Mesenteric fat pad (tissue), 1 donor: ENCODE results near the gene SYDE1. TPM values are rescaled to one million over a fixed set of nuclear protein-coding genes. Genes with fewer than 3 reads are reported as not detected.

Source experiments
- DNase-seq: peaks from one replicate; pipeline ENCODE4 v3.0.0-alpha.2; 2020; ENCODE audit warnings: low spot score
- total RNA-seq: library from RNA; stranded (reverse); fragmentation: NEBNext Ultra II Directional; extraction: Animal tissue kit (Norgen Biotek cat#: 25700); gene quantifications from one replicate; pipeline ENCODE4 v1.2.1, GENCODE V29; 2021
- donor health status: DM: yes; HTN: yes; CAD: no.

Gene SYDE1
- total RNA-seq, 1 donor from 2014 or later: 38.6 TPM

DNA sequence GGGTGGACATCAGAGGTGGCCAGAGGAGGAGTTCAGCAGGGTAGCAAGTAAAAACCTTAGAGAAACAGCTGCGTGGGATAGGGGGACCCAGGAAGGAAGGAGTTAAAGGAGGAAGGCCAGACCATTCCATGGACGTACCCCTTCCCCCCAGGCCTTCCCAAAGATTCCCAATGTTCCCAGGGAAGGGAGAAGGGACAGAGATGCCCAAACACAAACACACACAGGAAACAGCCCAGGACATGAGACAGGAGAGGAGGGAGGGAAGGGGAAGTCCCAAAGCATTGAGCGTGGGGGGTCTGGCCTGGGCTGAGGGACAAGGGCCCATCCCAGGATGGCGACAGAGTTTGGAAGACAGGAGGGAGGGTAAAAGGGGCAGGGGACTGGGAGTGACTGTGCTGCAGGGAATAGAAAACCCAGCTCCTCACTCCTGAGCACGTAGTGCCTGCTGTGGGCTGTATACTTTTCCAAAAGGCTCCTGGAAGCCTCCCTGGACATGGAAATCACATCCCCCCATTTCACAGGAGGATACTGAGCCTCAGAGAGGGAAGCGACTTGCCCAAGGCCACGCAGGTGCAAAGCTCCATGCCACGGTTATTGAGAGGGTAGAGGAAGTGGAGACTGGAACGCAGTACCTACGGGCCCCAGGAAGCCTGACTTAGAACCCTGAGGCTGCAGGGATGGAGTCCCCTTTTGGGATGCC, 1.1 kb downstream of the SYDE1 start:
- no peak for DNase-seq

- DNase-seq: no peak
These were observed 1.9 kb downstream of the SYDE1 start for GRCh38 chr19:15108845-15109767.

GRCh38 chr19:15109768-15110417, 2.7 kb downstream of the SYDE1 start:
- no peak for DNase-seq

GRCh38 chr19:15110418-15110815, 3.2 kb downstream of the SYDE1 start:
- no peak for DNase-seq

GRCh38 chr19:15111758-15112157, 4.6 kb downstream of the SYDE1 start:
- DNase-seq: no peak

DNA sequence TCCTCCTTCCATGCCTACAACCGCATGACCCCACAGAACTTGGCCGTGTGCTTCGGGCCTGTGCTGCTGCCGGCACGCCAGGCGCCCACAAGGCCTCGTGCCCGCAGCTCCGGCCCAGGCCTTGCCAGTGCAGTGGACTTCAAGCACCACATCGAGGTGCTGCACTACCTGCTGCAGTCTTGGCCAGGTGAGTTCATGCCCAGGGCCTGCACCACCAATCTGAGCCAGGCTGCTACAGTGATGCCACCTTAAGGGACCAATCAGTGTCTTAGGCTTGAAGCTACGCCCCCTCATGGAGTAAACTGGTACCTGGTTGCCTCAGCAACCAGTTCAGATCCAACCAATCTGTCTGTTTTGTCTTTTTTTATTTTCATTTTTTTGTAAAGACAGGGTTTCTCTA, 5.2 kb downstream of the SYDE1 start:
- DNase-seq: no peak

GRCh38 chr19:15113245-15114152, 6.3 kb downstream of the SYDE1 start:
- DNase-seq: no peak

DNA sequence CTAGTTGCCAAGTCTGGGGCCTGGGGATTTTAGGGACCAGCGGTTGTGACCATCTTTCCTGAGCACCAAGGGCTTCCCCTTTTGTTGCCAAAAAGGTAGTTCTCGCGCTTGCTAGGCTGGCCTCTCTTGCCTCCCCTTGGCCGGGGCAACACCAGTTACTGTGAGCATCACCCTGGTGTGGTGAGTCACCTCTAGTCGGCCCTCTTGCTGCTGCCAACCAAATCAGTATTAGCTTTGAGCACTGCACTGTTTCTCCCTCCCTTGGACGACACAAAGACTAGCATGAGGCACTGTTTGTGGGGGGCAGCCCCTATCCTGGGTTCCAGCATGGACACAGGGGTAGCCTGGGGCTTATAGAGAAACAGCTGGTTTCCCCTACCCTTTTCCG, 6.9 kb downstream of the SYDE1 start:
- DNase-seq: no peak

DNA sequence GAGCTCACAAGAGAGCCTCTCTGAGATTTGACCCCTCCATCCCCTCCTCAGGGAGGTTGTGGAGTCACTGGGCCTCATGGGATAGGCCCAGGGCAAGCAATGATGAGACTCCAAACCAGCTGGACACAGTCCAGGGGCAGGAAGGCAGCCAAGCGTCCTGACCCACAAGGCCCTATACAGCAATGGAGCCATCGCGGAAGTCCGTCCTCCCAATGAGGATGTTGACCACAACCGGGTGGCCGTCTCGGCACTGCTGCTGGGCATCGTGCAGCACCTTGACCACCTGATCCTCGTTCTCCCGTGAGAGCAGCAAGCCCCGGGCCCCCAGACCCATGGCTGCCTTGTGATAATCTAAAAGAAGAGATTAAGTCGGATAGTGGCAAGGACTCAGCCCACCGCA, 7.9 kb downstream of the SYDE1 start:
- DNase-seq: no peak

GRCh38 chr19:15115762-15116615, 8.8 kb downstream of the SYDE1 start:
- DNase-seq: no peak

GRCh38 chr19:15116856-15117255, 9.7 kb downstream of the SYDE1 start:
- DNase-seq: no peak

DNA sequence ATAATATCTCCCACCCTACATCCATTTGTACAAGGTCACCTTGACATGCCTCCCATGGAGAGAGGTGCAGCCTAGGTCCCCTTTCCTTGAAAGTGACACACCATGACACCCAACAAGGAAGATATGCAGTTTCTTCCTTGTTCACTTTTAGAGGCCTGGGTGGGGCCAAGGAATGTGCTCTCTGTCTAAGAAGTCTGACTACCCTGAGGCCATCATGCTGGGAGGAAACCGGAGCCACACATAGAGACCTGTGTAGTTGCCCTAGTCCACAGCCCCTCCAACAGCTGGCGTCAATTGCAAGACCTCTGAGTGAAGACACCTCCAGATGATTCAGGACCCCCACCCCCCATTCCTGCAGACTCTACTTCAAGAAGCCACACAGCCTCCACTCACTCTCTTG, 11.0 kb downstream of the SYDE1 start:
- DNase-seq: no peak

GRCh38 chr19:15118789-15119494, 11.7 kb downstream of the SYDE1 start:
- DNase-seq: no peak

DNA sequence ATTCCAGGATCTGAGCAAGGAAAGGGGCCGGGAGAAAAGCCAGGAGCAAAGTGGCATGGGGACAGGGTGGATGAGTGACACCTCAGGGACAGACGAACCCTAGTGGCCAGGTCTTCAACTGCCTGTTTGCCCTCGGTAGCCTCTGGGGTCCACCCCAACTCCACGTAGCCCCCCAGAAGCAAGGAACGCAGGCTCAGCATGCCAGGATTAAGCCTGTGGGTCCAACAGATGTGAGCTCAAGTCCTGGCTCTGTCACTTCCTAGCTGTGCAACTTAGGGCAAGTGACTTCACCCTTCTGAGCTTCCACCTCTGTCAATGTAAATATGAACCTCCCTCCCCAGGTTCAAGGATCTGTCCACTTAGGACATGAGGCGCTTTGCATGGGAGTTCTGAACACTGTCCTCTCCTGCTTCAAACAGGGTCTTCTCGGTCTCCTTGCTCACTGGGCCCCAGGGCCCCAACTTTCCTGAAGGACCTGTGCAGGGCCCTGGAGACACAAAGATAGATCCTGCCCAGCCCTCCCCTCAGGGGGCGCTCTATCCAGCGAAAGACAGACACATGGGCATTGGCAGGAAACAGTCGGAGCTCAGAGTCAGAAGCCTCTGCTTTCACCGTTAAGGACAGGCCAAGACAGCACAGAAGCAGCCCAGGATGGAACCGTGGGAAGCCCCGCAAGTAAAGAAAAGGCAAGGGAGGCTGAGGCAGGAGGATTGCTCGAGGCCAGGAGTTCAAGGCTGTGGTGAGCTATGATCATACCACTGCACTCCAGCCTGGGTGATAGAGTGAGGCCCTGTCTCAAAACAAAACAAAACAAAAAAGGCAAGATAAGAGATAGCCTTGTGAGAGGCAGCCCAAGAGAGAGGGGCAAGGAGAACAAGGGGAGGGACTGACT, 13.2 kb downstream of the SYDE1 start:
- no peak for DNase-seq

DNA sequence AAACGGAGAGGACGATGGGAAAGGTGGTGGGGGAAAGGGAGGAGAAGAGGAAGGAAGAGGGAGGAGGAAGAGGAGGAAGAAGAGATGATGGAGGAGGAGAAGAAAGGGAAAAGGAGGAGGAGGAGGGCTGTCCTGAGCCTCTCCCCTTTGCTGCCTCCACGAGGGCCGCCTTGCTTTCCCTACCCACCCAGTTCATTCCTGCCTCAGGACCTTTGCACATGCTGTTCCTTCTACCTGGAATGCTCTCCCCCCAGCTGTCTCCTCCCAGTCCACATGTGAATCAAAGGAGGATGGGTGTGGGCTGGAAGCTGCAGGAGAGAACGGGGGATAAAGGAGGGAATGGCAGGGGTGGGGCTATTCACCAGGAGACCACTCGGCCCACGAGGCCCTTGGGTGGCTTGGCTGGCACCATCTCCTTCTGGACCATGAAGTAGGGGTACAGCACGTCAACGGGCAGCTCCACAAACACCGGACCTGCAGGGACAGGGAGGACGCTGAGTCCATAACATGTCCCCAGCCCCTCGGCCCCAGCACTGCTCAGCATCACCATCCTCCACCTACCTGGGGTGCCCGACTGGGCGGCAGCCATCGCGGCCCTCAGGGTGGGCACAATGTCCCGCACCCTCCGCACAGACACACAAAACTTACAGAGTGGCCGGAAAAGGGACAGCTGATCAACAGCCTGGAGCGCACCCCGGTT, 15.3 kb downstream of the SYDE1 start:
- DNase-seq: no peak

DNA sequence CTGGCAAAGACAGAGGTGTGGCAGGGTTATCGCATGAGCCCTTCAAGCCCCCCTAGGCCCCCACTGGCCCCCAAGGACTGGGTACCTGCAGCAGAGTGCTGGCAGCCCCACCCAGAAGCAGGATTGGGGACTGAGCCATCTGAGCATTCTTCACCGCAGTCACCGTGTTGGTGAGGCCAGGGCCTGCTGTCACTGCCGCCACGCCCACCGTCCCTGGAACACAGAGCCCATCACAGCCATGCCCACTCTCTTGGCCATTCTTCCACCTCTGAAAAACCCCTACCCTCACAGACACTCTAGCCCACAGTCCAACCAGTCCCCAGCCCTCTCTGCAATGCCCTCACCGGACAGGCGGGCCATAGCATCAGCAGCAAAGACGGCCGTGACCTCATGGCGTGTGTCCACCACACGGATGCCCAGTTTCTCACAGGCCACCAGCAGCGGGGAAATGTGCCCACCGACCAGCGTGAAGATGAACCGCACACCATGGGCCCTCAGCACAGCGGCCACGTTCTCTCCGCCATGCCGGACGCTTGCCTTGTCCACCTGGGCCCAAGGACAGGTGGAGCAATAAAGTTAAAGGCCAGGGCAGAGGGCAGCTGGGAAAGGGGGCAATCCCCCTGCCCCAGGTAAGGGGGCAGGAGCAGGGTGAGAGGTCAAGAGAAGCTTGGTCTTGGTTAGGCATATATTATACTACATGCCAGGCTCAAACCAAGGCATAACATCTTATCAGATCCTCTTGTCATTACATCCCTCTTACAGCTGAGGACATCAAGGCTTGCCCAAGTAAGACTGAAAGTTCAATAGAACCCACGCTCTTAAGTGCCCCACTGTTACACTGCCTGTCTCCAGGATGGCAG, 16.1 kb downstream of the SYDE1 start:
- DNase-seq: no peak

GRCh38 chr19:15123900-15124299, 16.7 kb downstream of the SYDE1 start:
- no peak for DNase-seq
